PC-9 (cell line): ENCODE measurements around the gene PRUNE2. TPM values are rescaled to one million over a fixed set of nuclear protein-coding genes. Genes with fewer than 3 reads are reported as not detected.

Source experiments
- BruUV-seq: library from RNA; stranded (reverse); fragments of 400-500 nt; replicated peaks from 2 replicates; lab custom pipeline; 2021; lab: Mats Ljungman, UMichigan
- CTCF ChIA-PET: fragments of 300-600 bp; sonication (Branson Sonifier 250); formaldehyde crosslinking; loops from one replicate; lab custom pipeline; 2022; ENCODE audit warnings: antibody characterized with exemption; lab: Charles Lee
- POLR2A ChIA-PET: fragments of 300-600 bp; sonication (Branson Sonifier 250); formaldehyde crosslinking; loops from one replicate; lab custom pipeline; 2022; ENCODE audit warnings: antibody characterized with exemption; ENCODE audit not compliant: unreplicated experiment; lab: Charles Lee
- DNase-seq, 2 experiments: peaks; one replicate each; pipeline versions ENCODE4 v3.0.0 to v3.0.0-alpha.2; 2015 to 2022; ENCODE audit warnings: mixed read lengths in 1 of 2
- H2AFZ ChIP-seq: fragments of 200-600 bp; sonication (generic); 2 replicates; pipeline ENCODE4 v1.8.1; 2017; ENCODE audit warnings: antibody characterized with exemption
- H3F3A ChIP-seq: fragments of 200-600 bp; sonication (generic); 2 replicates; pipeline ENCODE4 v1.8.1; 2017; ENCODE audit warnings: antibody characterized with exemption, mild to moderate bottlenecking, low read depth; ENCODE audit not compliant: insufficient read depth
- H3K27ac ChIP-seq: fragments of 200-600 bp; sonication (generic); 2 replicates; pipeline ENCODE4 v1.6.1; 2016; ENCODE audit warnings: mixed run types
- H3K27me3 ChIP-seq: fragments of 200-600 bp; sonication (generic); 2 replicates; pipeline ENCODE4 v1.6.1; 2016; ENCODE audit warnings: low read depth, mixed run types; ENCODE audit not compliant: insufficient read depth
- H3K36me3 ChIP-seq: fragments of 200-600 bp; sonication (generic); 2 replicates; pipeline ENCODE4 v1.6.1; 2016; ENCODE audit warnings: low read depth, mixed run types
- H3K4me1 ChIP-seq: fragments of 200-600 bp; sonication (generic); replicated peaks from 2 replicates; pipeline ENCODE4 v1.6.1; 2016; ENCODE audit warnings: mixed run types; ENCODE audit not compliant: insufficient read depth
- H3K4me2 ChIP-seq: fragments of 200-600 bp; sonication (generic); 2 replicates; pipeline ENCODE4 v1.6.1; 2017; ENCODE audit warnings: mixed run types
- H3K4me3 ChIP-seq: fragments of 200-600 bp; sonication (generic); 2 replicates; pipeline ENCODE4 v1.6.1; 2016; ENCODE audit warnings: mixed run types
- H3K79me2 ChIP-seq: fragments of 200-600 bp; sonication (generic); 2 replicates; pipeline ENCODE4 v1.6.1; 2017; ENCODE audit warnings: low read depth, mixed run types
- H3K9me2 ChIP-seq: fragments of 200-600 bp; sonication (generic); 2 replicates; pipeline ENCODE4 v1.8.1; 2017; ENCODE audit warnings: mild to moderate bottlenecking; ENCODE audit not compliant: insufficient read depth
- H3K9me3 ChIP-seq: fragments of 200-600 bp; sonication (generic); 2 replicates; pipeline ENCODE4 v1.8.1; 2016; ENCODE audit warnings: low read depth; ENCODE audit not compliant: insufficient read depth
- H4K20me1 ChIP-seq: fragments of 200-600 bp; sonication (generic); 2 replicates; pipeline ENCODE4 v1.8.1; 2017; ENCODE audit not compliant: insufficient read depth
- CTCF ChIP-seq: fragments of 200-600 bp; sonication (generic); conservative IDR thresholded peaks from 2 replicates; pipeline ENCODE4 v1.6.1; 2017; ENCODE audit warnings: mixed run types, antibody characterized with exemption, mild to moderate bottlenecking, moderate library complexity
- EZH2 ChIP-seq: fragments of 200-600 bp; sonication (generic); IDR thresholded peaks from 2 replicates; pipeline ENCODE4 v1.8.0; 2017; ENCODE audit warnings: antibody characterized with exemption, low read depth
- intact Hi-C: fragments of 100-400 bp; cut with micrococcal nuclease; formaldehyde crosslinking; loops from one replicate; pipeline ENCODE4 v1.10.0; 2022; ENCODE audit not compliant: unreplicated experiment
- total RNA-seq: library from RNA; stranded (reverse); gene quantifications from 2 replicates; pipeline ENCODE4 v1.2.3, GENCODE V29; 2021

PRUNE2 gene
- total RNA-seq, 1 experiment from 2014 or later = 0.20 TPM

DNA sequence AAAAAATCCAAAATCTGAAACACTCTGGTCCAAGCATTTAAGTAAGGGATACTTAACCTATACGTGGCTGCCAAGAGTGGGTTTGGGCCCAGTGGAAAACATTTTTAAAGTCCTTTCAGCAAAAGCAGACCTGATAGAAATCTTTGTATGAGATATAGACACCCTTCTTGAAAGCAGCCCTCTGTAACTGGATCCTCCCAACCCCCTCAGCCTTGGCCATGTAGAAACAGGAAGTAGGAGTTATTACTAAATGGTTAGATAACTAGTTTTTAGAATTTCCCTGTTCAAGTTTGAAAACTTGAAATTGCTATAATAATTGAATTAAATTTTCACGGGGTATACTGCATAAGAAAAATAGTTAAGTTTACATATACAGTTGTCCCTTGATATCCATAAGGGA is 253.0 kb downstream of the PRUNE2 start:
- Histone ChIP-seq H3K4me1 (peaks cover 8% of the 10 kb centered on the region; the same call in 1 of the 2 replicates), H4K20me1 (no peaks in the 10 kb centered on the region), H3K4me3 (no peak overlapping the region), H3K9me3 (no peaks in the 10 kb centered on the region), H3K79me2 (no peaks in the 10 kb centered on the region), H3K27ac (no peak overlapping the region), H3K27me3 (no peaks in the 10 kb centered on the region), H3K36me3 (no peaks in the 10 kb centered on the region), H3K4me2 (no peak overlapping the region), H3F3A (no peaks in the 10 kb centered on the region), H2AFZ (no peak overlapping the region), H3K9me2 (no peaks in the 10 kb centered on the region)
- TF ChIP-seq EZH2 (no peak), CTCF (no peak)
- CTCF ChIA-PET = no interaction called here
- DNase-seq = no peak
- intact Hi-C loops = loop anchor here (10.0 kb wide), 1 partner anchor 78 kb away; no protein-coding TSS in a partner anchor
- BruUV-seq = no TSS peak
- POLR2A ChIA-PET = no interaction called here

- ChIA-PET POLR2A (interaction anchor here (0.5 to 0.6 kb wide), 2 partner anchors 74 to 87 kb away, joined by 3 to 5 read pairs; no protein-coding TSS in a partner anchor), CTCF (interaction anchor here (0.6 kb wide), 2 partner anchors 62 to 188 kb away, joined by 6 to 8 read pairs; no protein-coding TSS in a partner anchor)
- no peaks in the 10 kb centered on the region for H3K27me3 ChIP-seq
- H3K36me3 ChIP-seq = no peaks in the 10 kb centered on the region
- intact Hi-C loops = loop anchor here (10.0 kb wide), 1 partner anchor 76 kb away; no protein-coding TSS in a partner anchor
- H3K4me3 ChIP-seq = no peak overlapping the region
- H3K27ac ChIP-seq = no peak overlapping the region
- H3K4me2 ChIP-seq = no peak overlapping the region
- no peak for DNase-seq
- peaks cover 8% of the 10 kb centered on the region; the same call in 1 of the 2 replicates for H3K4me1 ChIP-seq
- no peaks in the 10 kb centered on the region for H4K20me1 ChIP-seq
- H3K9me3 ChIP-seq = no peaks in the 10 kb centered on the region
- no peak for TF ChIP-seq EZH2
- TF ChIP-seq CTCF = no peak
- no peaks in the 10 kb centered on the region for H3F3A ChIP-seq
- H3K9me2 ChIP-seq = no peaks in the 10 kb centered on the region
- no peak overlapping the region for H2AFZ ChIP-seq
- BruUV-seq = no TSS peak
- no peaks in the 10 kb centered on the region for H3K79me2 ChIP-seq
These were observed 254.7 kb downstream of the PRUNE2 start for GRCh38 chr9:76651119-76651705.

DNA sequence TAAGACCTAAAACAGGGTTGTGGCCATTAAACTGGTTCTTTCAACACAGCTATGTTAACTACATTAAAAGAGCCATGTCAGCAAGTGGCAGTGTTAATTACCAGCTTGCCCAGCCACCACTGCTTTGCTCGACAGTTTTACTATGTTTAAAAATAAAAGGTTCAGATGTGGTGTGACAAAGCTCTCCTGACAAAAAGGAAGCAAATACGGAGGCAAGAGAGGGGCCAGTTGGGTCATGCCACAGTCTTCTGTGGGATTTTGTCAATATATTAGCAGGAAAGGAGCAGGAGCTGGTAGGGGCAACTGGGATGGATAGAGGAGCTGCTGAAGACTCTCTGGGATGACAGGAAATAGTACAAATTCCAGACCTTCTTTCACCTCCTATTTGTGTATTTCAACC is 255.2 kb downstream of the PRUNE2 start:
- intact Hi-C loops = loop anchor here (10.0 kb wide), 1 partner anchor 76 kb away; no protein-coding TSS in a partner anchor
- no peaks in the 10 kb centered on the region for H4K20me1 ChIP-seq
- no peaks in the 10 kb centered on the region for H3K9me3 ChIP-seq
- ChIA-PET CTCF (interaction anchor here (0.7 kb wide), 1 partner anchor 190 kb away, joined by 3 read pairs; no protein-coding TSS in a partner anchor), POLR2A (interaction anchor here (0.5 kb wide), 1 partner anchor 73 kb away, joined by 3 read pairs; no protein-coding TSS in a partner anchor)
- no peaks in the 10 kb centered on the region for H3K9me2 ChIP-seq
- no TSS peak for BruUV-seq
- H3K4me2 ChIP-seq = no peak overlapping the region
- no peak overlapping the region for H3K4me3 ChIP-seq
- H3F3A ChIP-seq = no peaks in the 10 kb centered on the region
- H3K36me3 ChIP-seq = no peaks in the 10 kb centered on the region
- no peak for DNase-seq
- no peak overlapping the region for H2AFZ ChIP-seq
- no peak for TF ChIP-seq CTCF
- no peak for TF ChIP-seq EZH2
- no peaks in the 10 kb centered on the region for H3K79me2 ChIP-seq
- no peaks in the 10 kb centered on the region for H3K27me3 ChIP-seq
- H3K4me1 ChIP-seq = peaks cover 8% of the 10 kb centered on the region; the same call in 1 of the 2 replicates
- no peak overlapping the region for H3K27ac ChIP-seq
